ENCODE data around the gene FAM13A. TPM values are rescaled to one million over a fixed set of nuclear protein-coding genes. Genes with fewer than 3 reads are reported as not detected.
"Not testable (repeated sequence)": the region's sequence is repeated elsewhere in the genome, so short reads cannot be mapped to it uniquely, and the experiment has no call there.

The FAM13A gene
- total and polyA plus RNA-seq, 8 donors = 15.7 to 56.4 (median 38.1) TPM

- no peak overlapping the region for H3K4me3 ChIP-seq
- no peak for TF ChIP-seq CTCF (IDR thresholded peaks at IDR 0.05)
- FAIRE-seq = no peak
- H3K4me1 ChIP-seq = no peaks in the 10 kb centered on the region
- intact Hi-C loops (cut with DNase I) = no loop called here
- ATAC-seq = no peak
- H3K9me3 ChIP-seq = no peaks in the 10 kb centered on the region
- H3K27me3 ChIP-seq = no peaks in the 10 kb centered on the region
- H3K36me3 ChIP-seq = no peaks in the 10 kb centered on the region
- no peak for DNase-seq
- no peak overlapping the region for H3K27ac ChIP-seq
These were observed 129.6 kb downstream of the FAM13A start for GRCh38 chr4:88927420-88927819.

- FAIRE-seq (no peak), ATAC-seq (no peak), DNase-seq (no peak)
- no peaks in the 10 kb centered on the region for H3K9me3 ChIP-seq
- no peak for TF ChIP-seq CTCF (IDR thresholded peaks at IDR 0.05)
- H3K27ac ChIP-seq = no peak overlapping the region
- H3K27me3 ChIP-seq = no peaks in the 10 kb centered on the region
- intact Hi-C loops (cut with DNase I) = no loop called here
- H3K4me3 ChIP-seq = no peak overlapping the region
- no peaks in the 10 kb centered on the region for H3K4me1 ChIP-seq
- no peaks in the 10 kb centered on the region for H3K36me3 ChIP-seq
These were observed 137.9 kb downstream of the FAM13A start for GRCh38 chr4:88919056-88919455.

DNA sequence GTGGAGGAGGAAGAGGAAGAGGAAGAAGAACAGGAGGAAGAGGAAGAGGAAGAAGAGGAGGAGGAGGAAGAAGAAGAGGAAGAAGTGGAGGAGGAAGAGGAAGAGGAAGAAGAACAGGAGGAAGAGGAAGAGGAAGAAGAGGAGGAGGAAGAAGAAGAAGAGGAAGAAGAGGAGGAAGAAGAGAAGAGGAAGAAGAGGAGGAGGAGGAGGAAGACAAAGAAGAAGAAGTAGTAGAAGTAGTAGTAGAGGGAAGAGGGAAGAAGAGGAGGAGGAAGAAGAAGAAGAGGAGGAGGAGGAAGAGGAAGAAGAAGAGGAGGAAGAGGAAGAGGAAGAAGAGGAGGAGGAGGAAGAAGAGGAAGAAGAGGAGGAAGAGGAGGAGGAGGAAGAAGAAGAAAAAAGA lies 143.8 kb downstream of the FAM13A start:
- H3K4me1 ChIP-seq; H3K9me3 ChIP-seq; DNase-seq; intact Hi-C loops (cut with DNase I); H3K27ac ChIP-seq; H3K27me3 ChIP-seq; H3K36me3 ChIP-seq; H3K4me3 ChIP-seq; FAIRE-seq; ATAC-seq: not testable (repeated sequence)

DNA sequence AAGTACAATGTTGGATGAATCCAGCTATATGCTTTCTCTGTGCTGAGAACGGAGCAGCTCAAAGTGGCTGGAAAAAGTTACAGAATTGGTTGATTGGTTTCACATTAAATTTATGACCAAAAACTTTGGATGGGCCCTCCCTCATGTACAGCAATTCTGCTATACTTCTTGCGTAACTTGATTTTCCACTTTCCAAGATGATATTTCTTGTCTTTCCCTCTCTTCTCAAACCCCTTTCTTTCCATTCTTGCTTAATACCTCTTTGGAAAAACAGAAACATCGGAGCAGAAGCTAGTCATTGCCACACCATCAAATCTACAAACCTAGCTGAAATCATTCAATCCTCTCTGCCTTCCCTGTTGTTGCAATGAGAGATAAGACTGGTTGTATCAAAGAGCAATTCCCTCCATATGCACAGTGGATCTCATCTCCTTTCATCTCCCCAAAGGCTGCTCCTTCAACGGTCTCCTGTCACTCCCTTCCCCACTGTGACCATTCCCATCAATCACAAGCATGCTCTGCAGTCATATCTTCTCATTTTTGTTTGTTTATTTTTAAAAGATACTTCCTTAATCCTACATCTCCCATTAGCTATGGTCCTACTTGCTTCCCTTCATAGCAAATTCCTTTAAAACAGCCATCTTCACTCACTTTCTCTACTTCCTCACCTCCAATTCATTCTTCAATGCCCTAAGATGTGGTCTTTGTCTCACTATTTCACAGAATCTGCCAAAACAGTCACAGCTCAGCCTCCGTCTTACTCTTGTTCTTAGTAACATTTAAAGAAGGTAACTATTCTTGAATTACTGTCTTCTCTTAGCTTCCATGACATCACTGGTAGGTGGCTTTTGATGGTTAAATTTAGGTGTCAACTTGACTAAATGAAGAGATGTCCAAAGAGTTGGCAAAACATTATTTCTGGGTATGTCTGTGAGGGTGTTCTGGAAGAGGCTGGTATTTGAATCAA lies 145.5 kb downstream of the FAM13A start:
- Histone ChIP-seq H3K27me3 (no peaks in the 10 kb centered on the region), H3K4me1 (peaks cover 0 to 7% (median 7%) of the 10 kb centered on the region in 3 donors), H3K4me3 (no peak overlapping the region), H3K27ac (no peak overlapping the region), H3K9me3 (no peaks in the 10 kb centered on the region), H3K36me3 (no peaks in the 10 kb centered on the region)
- WGBS, 2 donors = 94% methylated on average over 5 of the region's 5 CpGs
- intact Hi-C loops (cut with DNase I) = no loop called here
- no peak for TF ChIP-seq CTCF (IDR thresholded peaks at IDR 0.05)
- no peak for DNase-seq
- ATAC-seq = no peak
- no peak for FAIRE-seq

DNA sequence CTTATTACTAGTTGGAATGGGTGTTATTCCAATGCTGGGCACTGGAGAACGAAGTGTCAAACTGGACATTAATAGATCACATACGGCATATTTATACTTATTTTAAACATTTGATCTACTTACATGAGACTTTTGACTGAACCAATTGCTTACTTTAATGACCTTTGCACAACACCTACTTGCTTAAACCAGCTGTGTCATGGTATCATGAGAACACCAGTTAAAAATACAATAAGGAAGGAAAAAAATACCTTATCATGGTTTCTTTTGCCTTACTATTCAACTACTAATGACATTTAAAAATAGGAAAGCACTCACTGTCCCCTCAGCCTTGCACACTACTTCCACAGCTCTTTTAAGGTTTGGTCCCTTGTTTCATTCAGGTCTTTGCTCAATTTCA lies 146.9 kb downstream of the FAM13A start:
- peaks cover 0 to 6% (median 0%) of the 10 kb centered on the region in 3 donors for H3K36me3 ChIP-seq
- no peaks in the 10 kb centered on the region for H3K27me3 ChIP-seq
- no peak overlapping the region for H3K27ac ChIP-seq
- no peak for TF ChIP-seq CTCF (IDR thresholded peaks at IDR 0.05)
- no peak overlapping the region for H3K4me3 ChIP-seq
- DNase-seq (no peak), ATAC-seq (no peak), FAIRE-seq (no peak)
- intact Hi-C loops (cut with DNase I) = no loop called here
- 78 to 91% methylated on average over 2 of the region's 2 CpGs for WGBS, 2 donors
- H3K4me1 ChIP-seq = peaks cover 0 to 7% (median 7%) of the 10 kb centered on the region in 3 donors
- no peaks in the 10 kb centered on the region for H3K9me3 ChIP-seq
